GM18508 (cell line): ENCODE measurements around the gene SEC16A.

Experiments
- ATAC-seq: cut with Tn5 transposase; IDR thresholded peaks from one replicate; pipeline ENCODE4 v1.9.1; 2021; ENCODE audit warnings: moderate number of reproducible peaks; ENCODE audit not compliant: insufficient read depth, unreplicated experiment

Gene SEC16A

DNA sequence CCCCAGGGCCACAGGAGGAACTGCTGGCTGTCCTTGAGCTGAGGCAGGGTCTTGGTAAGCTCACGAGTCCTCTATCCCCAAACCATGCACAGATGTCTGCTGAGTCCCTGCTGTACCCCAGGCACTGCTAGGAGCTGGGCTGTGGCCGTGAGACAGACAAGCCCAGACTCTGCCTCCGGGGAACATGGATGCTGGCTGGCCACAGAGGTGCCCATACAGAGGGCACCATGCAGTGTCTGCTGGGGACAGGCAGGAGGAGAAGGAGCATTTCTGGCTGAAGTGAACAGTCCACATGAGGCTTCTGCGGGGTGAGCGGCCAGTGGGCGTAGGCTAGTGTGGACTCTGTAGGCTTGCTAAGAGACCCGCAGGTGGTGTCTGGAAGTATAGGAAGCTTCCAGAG is 4.8 kb upstream of the SEC16A start:
- no peak for ATAC-seq

DNA sequence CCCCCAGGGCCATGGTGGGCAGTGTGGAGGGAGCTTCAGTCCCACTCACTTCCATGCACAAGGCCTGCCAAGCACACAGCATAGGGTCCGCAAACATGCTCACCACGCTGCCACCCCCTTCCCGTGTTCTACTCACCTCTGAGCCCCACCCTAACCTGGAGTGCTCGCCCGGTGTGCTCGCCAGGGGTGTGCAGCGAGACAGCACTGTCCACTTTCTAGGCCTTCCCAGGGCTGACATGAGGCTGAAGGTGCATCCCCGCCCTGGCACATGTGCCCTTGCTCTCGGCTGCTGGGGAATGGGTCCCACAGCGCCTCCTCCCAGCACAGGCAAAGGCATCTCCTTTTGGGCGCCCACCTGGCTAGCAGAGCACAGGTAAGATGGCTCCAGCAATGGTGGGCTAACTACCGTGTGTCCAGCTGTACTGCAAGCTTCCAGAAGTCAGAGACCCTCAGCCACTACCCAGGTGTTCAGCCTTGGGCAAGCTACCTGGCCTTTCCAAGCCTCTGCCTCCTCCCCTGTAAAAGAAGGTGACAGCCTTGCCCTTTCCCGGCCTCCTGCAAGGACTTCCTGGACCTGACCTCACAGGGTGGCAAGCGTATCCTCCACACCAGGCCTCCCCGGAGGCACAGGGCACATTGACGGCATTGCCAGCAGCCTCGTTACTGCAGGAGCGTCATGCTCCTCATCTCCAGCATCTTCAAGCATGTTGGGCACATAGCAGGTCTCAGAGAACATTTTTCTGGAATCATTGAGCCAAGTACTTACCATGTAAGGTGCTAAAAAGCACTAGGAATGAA is 4.2 kb upstream of the SEC16A start:
- no peak for ATAC-seq

DNA sequence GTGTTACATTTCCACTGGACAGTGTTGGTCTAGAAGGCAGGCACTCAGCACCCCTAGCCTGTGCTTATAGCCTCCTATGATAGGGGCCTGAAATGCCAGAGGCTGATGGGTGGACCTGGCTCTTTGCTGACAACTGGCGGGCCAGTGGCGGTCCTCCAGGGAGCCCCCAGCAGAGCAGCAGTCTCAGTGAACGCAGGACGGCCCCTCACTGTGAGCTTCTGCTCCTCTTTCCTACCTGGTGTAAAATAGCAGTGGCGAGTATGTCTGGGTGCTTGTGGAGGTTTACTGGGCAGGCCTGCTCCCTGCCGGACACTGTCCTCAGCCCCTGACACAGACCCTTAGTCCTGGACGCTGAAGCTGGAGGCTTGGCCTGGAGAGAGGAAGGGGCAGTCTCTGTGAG is 3.3 kb upstream of the SEC16A start:
- ATAC-seq, result no peak

DNA sequence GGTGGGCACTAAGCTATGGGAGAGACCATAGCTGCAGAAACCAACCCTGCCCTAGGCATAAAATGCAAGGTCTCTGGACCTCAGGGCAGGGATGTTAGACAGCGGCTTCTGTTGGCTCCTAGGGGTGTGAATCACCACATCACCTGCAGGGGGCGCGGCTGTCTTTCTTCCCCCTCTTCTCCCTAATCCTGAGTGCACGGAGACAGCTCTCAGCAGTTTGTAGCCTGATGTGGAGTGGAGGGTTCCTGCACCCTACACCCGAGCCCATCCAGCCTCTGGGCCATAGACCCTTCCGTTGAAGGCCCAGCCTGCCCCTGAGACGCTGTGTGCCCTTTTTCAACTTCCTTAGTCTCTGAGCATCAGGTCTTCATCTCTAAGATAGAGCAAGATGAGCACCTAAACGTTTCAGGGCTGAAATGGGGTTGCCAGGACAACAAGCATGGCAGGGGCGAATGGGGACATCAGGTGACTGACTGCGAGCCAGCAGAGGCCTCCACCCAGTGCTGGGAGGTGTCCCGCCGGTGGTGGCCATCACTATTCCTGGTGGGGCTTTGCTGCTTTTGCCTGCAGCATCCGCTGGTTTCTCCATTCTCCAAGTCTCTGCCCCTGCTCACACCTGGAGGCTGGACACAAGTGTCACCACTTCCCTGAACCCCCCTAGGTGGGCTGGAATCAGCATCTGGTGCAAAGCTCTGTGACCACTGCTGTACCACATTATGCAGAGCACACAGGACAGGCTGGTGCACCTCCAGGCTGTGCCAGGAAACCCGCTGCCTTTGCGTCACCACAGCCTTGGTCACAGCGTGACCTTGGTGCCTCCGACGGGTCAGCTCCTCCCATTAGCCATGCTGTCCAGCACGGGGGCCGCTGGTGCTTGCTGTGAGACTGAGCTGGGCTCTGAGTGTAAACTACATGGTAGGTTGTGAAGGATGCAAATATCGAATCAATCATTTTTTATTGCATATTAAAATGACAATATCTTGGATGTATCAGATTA is 2.5 kb upstream of the SEC16A start:
- ATAC-seq, result no peak

DNA sequence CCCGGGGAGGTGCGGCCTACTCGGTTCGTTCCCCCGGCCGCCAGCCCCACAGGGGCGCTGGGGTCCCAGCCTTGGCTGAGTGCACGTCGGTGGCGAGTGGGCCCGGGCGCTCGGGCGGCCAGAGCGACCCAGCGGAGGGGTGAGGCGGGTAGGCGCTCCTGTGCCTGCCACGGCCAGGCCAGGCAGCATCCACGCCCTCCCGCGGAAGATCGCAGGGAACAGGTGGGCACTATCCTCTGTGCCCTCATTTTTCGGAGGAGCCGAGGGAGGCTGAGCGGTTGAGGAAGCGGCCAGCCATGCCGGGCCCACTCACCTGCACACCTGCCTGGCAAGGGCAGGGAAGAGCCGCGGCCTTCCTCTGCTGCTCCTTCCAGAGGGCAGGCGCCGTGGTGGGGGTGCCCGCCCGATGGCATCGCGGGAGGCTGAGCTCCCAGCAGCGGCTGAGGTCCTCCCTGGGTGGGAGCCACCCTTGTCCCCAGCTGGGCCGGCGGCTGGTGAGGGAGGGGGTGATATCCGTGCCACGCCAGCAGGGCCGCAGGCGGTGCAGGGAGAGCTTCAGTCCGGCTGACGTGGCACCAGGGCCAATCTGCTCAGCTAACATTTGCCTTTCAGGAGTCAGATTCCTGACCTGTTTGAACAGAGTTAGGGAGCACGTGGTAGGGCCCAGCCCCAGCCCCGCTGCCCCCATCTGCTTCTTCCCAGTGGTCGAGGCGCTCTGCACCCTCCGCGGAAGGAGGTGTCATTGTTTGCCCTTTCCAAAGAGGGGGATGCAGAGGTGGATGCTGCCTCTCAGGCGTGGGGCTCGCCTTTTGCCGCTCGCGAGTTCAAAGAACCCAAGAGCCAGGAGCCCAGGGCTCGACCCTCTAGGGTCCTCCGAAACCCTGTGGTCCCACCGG is 1.6 kb upstream of the SEC16A start:
- ATAC-seq, result no peak

DNA sequence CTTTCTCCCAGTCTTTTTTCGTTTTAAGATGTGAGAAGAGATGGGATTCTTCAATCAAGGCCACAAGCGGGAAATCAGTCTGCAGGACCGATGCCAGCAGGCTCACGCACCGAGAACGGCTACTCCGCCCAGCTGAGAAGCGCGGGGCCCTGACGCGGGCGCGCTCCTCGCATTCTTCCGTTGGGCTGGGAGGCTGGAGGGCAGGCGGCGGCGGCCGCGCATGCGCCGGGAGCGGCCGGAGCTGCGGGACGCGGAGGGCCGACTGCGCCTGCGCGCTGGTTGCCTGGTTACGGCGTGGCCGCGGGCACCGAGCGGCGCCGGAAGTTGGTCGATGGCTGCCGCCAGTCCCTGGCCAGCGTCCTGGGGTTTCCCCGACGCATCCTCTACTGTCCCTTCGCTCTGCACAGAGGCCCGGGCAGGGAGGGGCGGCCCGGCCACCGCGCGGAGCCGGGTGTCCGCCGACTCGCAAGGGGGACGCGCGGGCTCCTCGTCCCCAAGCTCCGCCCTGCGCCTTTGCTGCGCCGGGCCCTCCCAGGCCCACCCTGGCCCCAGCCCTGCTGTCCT is 831 bp upstream of the SEC16A start:
- ATAC-seq, result peak; percentile 39

DNA sequence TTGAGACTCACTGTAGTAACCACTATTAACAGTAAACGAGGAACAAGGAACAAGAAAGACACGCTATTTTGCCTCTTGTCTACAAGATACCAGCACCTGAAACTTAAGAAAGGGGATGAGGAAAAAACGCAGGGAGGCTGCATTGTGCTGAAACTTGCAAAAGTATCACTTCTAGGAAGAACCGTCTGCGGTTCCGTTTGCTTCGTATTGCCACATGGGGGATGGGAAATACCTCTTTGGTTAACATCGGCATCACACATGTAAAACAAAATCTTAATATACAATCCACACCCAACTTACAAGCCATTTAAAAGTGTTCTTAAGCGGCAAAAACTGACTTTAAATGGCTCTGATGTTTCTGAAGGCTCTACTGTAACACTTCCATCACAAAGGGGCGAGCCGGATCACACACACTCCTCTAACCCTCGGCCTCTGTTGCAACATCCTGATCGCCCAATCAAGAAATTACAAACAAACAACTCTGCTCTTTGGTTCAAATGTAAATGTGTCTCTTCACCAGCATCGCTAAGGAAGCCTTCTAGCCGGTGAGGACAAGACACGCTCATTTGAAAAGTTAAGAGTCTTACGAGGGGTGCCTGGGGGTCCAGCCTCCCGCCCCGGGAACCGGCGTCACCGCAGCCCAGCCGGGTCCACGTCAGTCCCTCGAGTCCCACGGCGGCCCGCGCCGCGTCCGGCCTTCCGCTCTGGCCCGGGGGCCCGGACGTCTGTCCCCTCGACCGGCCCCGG is 621 bp downstream of the SEC16A start:
- ATAC-seq, result no peak

DNA sequence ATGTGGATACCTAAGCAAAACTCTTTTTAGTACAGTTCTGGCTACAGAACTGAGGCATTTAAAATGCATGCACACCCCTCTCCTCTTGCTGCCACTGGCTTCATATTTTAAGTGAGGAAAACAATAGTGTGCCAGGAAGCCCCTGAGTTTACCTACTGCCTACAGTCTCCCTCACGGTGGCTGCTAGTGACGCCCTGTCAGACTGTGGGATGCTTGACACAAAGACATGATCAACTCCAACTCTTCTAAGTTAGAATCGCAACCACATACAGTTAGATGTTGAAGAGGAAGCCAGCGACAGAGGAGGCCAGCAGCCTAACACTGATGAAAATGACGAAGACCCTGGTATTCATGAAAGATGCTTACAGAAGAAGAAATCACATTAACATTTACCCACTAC is 1.3 kb downstream of the SEC16A start:
- no peak for ATAC-seq

DNA sequence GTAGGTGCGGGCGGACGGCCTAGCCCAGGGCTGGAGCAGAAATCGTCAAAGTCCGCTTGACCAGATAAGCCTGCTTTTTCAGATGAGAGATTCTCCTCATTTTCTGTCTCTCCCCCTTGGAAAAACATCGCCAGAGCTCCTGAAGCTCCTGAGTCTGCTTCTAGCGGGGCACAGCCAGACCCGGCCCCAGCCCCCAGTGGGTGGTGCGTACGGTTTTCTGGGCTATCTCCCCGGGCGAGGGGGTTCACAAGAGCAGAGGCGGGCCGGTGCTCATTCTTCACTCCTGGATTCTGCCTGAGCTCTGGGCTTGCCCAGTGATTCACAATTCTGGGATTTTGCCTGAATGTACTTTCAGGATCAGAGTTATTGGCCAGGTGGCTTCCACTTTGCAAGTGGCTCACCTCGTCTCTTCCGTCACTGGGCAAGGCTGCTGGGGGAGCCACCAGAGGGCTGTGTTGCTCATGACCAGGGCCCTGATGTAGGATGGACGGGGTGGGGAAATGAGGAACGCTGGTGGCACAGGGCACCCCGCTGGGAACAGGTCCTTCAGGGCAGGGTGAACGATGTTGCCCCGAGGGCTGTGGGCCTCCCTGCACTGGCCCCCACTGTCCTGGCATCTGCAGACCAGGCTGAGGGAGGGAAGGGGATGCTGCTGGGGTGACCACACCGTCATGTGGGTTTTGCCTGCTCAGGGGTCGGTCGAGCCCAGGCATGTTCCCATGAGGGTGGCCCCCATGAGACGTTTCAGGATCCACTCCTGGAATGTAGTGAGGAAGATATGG is 6.3 kb downstream of the SEC16A start:
- ATAC-seq, result no peak

DNA sequence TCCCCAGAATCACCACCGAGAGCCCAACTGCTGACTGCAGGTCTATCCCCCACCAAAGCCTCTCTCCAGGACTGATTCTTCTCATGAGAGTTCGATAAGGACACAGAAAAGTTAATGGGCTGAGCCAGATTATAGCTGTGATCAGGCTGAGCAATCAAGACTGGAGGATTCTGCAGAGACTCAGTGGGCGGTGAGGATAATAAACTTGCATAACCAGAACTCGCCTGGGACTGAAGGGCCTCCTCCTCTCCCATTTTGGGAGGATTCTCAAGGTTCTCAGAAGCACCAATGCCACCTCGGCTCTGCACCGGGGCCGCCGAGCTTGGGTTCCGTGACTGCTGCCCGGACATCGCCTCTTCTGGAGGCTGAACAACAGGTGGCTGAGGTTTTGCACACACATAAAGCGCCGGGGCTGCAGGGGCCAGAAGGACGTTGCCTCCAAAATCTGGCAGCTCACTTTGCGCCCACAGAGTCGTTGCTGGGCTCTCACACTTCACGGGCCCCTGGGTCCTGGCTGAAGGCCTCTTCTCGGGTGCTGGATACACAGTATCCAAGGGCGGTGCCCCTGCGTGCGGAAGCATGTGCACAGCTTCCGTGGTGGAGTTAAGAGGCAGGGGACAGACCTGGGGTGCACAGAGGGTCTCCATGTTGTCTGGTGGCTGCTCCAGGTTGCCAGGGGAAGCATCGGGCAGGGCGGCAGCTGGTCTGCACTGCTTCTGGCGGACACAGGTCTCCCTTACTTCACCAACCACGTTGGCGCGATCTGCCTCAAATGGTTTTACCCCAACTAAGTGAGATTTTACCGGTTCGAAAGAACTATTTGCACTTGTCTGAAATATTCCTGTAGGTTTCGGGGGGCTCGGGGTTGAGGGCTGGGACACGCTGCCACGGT is 7.6 kb downstream of the SEC16A start:
- ATAC-seq, result no peak

DNA sequence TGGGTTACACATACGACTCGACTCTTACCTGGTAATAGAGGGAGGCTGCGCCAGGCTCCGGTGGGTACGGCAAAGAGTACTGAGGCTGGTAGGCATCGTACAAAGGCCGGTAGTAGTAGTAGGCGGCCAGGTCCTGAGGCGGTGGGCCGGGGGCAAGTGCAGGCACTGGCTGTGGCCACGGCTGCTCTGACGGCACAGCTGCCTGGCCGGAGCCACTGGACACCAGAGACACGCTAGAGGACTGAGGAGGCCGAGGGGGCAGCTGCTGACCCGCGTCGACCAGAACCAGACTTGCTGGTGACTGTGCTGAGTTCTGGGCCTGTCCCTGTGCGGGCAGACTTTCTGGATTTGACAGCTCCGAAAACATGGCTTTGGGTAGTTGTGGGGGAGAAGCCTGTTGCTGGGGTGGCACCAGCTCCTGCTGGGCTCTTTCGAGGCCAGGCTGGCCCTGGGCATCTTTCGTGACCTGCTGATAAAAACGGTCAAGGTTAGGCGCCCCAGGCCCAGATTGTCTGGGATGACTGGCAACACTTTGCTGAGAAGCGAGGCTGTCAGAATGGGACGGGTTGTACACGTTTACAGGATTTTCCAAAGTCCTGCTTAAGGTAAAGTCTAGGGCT is 8.7 kb downstream of the SEC16A start:
- no peak for ATAC-seq

DNA sequence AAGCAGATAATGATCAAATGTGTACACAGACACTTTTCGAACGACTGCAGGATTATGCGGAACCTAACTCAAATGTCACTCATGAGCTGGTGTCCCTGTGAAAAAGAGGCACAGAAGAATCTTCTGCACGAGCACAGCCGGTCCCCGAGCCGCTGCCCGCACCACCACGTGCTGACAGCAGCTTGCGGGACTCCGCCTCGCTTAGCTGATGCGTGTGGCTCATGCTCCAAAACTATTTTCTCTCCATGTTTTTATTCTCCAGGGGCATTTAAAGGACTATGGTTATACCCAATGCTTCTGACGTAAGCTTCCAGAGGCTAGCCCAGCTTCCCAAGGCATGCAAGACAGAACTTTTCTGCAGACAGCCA is 9.5 kb downstream of the SEC16A start:
- no peak for ATAC-seq

DNA sequence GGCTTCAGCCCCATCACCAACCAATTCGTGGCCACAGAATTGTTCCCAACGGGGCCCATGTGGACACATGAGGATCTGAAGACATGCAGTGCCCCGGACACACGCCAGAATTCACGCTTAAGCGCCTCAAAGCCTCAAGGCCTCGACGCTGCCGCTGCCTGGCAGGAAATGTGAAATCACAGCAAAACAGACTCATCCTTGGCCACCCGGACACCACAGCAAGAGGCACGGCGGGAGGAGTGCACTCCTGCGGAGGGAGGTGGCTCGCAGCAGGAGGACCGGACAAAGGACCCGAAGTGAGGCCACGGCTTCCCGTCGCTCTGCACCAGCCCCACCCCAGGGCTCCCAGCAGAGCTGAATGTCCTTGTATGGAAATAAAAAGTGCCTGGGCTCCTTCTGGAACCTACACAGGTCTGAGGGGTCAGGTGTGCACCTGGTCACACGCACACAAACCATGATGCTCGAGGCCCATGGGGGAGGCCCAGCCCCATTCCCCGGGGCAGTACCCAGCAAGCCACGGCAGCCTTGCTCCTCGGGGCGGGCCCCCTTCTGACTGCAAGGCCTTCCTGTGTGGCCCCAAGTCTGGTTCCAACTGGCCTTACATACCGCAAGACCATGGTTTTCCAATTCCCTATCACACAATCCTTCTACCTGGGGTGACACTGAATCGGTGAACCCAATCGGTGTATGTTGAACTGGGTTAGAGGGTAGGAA is 10.0 kb downstream of the SEC16A start:
- no peak for ATAC-seq

DNA sequence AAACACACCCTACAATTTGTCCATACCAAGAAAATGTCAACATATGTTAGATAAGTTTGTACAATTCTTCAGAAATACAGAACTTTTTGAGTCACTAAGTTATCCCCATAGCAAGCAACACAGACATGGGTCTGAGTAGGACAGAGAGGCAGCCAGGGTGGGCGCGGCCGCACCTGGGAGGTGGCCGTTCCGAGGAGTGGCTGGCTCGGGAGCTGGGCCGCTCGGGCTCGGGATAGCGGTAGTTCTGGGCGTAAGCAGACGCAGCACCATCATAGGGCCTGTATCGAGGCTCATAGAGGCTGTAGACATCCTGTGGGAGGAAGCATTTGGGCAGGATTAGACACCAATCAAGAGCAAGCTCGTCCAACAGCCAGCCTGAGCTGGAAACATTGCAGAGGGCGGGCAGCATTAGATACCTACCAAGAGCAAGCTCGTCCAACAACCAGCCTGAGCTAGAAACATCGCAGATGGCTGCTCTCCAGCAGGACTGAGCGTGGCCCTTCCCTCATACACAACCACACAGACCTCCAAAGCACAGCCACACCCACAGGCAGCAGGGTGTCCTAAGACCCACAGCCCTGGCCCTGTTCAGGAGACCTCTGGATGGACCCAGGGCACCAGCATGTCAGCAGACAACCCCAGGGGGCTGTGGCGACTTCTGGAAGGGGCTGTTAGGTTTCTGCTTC is 10.9 kb downstream of the SEC16A start:
- no peak for ATAC-seq

DNA sequence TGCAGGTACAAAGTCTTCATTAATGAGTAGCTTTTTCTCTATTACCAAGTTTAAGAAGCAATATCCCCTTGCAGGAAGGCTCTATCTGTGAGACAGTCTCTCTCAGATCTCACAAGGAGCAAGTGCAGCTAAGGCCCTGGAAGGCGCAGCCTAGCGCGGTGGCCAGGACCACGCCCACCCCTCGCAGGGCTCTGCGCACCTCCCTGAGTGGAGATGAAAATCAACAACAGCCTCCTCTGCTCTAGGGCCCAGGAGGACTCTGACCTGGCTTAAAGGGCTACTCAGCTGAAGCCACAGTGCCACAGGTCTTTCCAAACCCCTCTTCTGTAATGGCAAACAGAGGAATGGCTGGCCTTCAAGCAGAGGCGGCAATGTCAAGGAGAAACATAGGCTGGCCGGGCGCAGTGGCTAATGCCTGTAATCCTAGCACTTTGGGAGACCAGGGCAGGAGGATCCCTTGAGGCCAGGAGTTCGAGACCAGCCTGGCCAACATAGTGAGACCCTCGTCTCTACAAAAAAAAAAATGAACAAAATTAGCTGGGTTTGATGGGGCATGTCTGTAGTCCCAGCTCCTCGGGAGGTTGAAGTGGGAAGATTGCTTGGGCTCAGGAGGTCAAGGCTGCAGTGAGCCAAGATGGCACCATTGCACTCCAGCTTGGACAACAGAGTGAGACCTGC is 11.9 kb downstream of the SEC16A start:
- no peak for ATAC-seq

DNA sequence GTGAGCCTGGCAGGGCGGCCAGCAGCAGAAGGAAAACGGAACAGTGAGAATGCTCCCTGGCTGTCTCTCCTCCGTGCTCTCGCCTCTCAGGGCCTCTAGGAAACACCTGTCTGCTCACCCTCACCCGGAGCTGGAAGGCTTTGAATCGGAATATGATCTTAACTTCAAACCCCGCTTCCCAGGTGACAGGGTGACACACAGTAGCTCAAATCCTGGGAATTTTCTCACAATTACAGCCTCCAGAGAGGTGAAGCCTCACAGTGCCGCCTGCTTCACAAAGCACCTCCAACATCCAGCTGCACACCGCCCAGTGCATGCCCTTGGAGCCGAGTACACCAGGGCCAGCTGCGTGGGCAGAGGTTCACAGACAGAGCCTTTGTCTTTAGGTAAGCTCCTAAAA is 12.5 kb downstream of the SEC16A start:
- no peak for ATAC-seq
